ENCODE results near the gene ARHGAP30.
"Not testable (repeated sequence)": the region's sequence is repeated elsewhere in the genome, so short reads cannot be mapped to it uniquely, and the experiment has no call there.

DNA sequence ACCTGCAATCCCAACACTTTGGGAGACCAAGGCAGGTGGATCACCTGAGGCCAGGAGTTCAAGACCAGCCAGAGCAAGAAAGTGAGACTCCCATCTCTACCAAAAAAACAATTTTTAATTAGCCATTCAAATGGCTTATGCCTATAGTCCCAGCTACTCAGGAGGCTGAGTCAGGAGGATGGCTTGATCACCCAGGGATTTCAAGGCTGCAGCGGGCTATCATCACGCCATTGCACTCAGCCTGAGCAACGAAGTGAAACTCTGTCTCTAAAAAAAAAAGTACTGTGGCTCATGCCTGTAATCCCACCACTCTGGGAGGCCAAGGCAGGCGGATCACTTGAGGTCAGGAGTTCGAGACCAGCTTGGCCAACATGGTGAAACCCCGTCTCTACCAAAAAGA, 46.3 kb upstream of the ARHGAP30 start:
- TF ChIP-seq, protein P1, sequence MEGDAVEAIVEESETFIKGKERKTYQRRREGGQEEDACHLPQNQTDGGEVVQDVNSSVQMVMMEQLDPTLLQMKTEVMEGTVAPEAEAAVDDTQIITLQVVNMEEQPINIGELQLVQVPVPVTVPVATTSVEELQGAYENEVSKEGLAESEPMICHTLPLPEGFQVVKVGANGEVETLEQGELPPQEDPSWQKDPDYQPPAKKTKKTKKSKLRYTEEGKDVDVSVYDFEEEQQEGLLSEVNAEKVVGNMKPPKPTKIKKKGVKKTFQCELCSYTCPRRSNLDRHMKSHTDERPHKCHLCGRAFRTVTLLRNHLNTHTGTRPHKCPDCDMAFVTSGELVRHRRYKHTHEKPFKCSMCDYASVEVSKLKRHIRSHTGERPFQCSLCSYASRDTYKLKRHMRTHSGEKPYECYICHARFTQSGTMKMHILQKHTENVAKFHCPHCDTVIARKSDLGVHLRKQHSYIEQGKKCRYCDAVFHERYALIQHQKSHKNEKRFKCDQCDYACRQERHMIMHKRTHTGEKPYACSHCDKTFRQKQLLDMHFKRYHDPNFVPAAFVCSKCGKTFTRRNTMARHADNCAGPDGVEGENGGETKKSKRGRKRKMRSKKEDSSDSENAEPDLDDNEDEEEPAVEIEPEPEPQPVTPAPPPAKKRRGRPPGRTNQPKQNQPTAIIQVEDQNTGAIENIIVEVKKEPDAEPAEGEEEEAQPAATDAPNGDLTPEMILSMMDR (IDR thresholded peaks at IDR 0.05) = not testable (repeated sequence)
- TF ChIP-seq POLR2A (IDR thresholded peaks at IDR 0.05) = not testable (repeated sequence)

Measured in tibial nerve (tissue), 3 donors.